Esophagus (tissue), 2 donors: ENCODE measurements around the gene SUPT20H. TPM values are rescaled to one million over a fixed set of nuclear protein-coding genes. Genes with fewer than 3 reads are reported as not detected.

Experiments
- H3K27ac ChIP-seq, 2 donors: one replicate each; pipeline ENCODE4 v1.5.1; 2013; ENCODE audit warnings: low read depth in 2 of 2, mild to moderate bottlenecking in 2 of 2, inconsistent platforms in 1 of 2, low read length in 1 of 2, moderate library complexity in 1 of 2
- H3K27me3 ChIP-seq, 2 donors: one replicate each; pipeline ENCODE4 v1.6.1; 2013; ENCODE audit warnings: low read length in 2 of 2, control low read depth in 1 of 2, mild to moderate bottlenecking in 1 of 2; ENCODE audit not compliant: insufficient read depth in 2 of 2, control insufficient read depth in 1 of 2
- H3K36me3 ChIP-seq, 2 donors: one replicate each; pipeline ENCODE4 v1.6.1; 2013; ENCODE audit warnings: low read length in 1 of 2; ENCODE audit not compliant: control insufficient read depth in 2 of 2, insufficient read depth in 2 of 2
- H3K4me1 ChIP-seq, 2 donors: one replicate each; pipeline ENCODE4 v1.6.1; 2013; ENCODE audit warnings: low read length in 1 of 2; ENCODE audit not compliant: control insufficient read depth in 2 of 2, insufficient read depth in 2 of 2
- H3K4me3 ChIP-seq, 2 donors: one replicate each; pipeline ENCODE4 v1.5.1; 2013; ENCODE audit warnings: low read length in 2 of 2, mild to moderate bottlenecking in 2 of 2, low read depth in 1 of 2, moderate library complexity in 1 of 2
- H3K9me3 ChIP-seq, 2 donors: one replicate each; pipeline ENCODE4 v1.6.1; 2013; ENCODE audit warnings: mild to moderate bottlenecking in 2 of 2, low read depth in 1 of 2, low read length in 1 of 2, moderate library complexity in 1 of 2; ENCODE audit not compliant: control insufficient read depth in 2 of 2, insufficient read depth in 1 of 2
- WGBS, 2 donors: extraction: QIAGEN DNeasy Blood & Tissue Kit; methylation state at CpG; one replicate each; pipeline ENCODE4 v1.1.7; 2013; 5-methylcytosine and 5-hydroxymethylcytosine counted together
- polyA plus RNA-seq, 2 donors: library from polyadenylated mRNA; stranded (reverse); fragments of 200-250 nt; gene quantifications; one replicate each; pipeline ENCODE4 v1.2.3, GENCODE V29; 2013
- donor health status: healthy with polysubstance abuse.
- donor health status: Bipolar disorder and iron deficiency.

Gene SUPT20H
- polyA plus RNA-seq, 2 donors, result 16.2 to 16.6 TPM

- no peak overlapping the region for H3K27ac ChIP-seq
Observed at GRCh38 chr13:36997716-36998427, 61.6 kb downstream of the SUPT20H start.

DNA sequence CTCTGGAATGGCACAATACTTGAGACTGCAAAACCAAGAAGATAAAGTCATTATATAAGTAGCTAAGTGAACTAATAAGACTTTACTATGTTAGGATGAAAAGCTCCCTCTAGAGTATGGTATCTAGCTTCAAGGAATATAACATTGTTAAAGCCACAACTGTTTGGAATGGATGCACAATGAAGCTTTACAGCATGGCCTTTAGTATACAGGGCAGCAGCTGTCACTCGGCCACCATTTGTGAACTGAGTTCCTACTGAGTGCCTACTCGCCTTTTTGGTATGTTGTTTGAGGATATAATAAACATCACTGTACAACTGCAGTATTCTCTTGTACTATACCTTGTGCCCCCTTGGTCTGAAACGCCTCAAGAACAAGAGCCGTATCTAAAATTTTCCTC lies 67.1 kb downstream of the SUPT20H start:
- H3K4me1 ChIP-seq, result peaks cover 0 to 1% of the 10 kb centered on the region in 2 donors
- no peak overlapping the region for H3K27ac ChIP-seq
- no peaks in the 10 kb centered on the region for H3K9me3 ChIP-seq
- WGBS, 2 donors, result 96 to 97% methylated on average over 4 of the region's 4 CpGs
- peaks cover 19 to 29% of the 10 kb centered on the region in 2 donors for H3K36me3 ChIP-seq
- H3K27me3 ChIP-seq, result no peaks in the 10 kb centered on the region
- no peak overlapping the region for H3K4me3 ChIP-seq

More at GRCh38 chr13:36997716-36998427, 61.6 kb downstream of the SUPT20H start:
- Histone ChIP-seq H3K4me1 (peaks cover 2% of the 10 kb centered on the region in 2 donors), H3K4me3 (peak overlapping the region; percentile 84 to 93), H3K9me3 (no peaks in the 10 kb centered on the region), H3K27me3 (no peaks in the 10 kb centered on the region), H3K36me3 (peaks cover 5 to 8% of the 10 kb centered on the region in 2 donors)
- 46 to 57% methylated on average over 6 of the region's 6 CpGs for WGBS, 2 donors

DNA sequence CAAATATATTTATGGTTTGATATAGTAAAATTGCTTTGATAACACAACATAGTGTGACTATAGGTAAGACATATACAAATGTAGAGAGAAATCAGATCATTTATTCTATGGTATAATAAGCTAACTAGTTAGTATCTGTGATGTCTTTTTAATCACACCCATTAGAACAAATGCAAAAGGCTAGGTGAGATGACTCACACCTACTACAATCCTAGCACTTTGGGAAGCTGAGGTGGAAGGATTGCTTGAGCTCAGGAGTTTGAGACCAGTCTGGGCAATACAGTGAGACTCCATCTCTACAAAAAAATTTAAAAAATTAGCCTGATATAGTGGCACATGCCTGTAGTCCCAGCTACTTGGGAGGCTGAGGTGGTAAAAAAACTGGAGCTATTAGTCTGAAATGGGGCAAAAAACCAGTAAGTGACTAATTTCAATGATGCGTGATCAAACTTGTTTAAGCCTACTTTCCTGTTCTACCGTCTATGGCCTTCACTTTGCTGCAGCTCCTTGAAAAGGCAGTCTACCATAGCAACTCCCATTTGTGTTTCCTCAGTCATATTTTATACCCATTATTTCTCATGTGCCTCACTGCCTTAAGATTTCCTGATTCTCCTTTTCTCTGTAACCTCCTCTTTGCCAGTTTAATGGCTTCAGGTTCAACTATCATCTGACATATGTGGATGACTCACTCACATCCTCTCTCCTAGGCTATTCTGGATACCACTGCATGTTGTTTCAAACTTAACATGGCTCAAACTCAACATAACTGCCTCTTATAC lies 72.8 kb downstream of the SUPT20H start:
- Histone ChIP-seq H3K9me3 (no peaks in the 10 kb centered on the region), H3K4me3 (no peak overlapping the region), H3K27ac (peak overlapping the region in 1 of 2 donors; percentile 31), H3K36me3 (peaks cover 13 to 19% of the 10 kb centered on the region in 2 donors), H3K27me3 (no peaks in the 10 kb centered on the region), H3K4me1 (peaks cover 0 to 4% of the 10 kb centered on the region in 2 donors)
- 63 to 85% methylated on average over 2 of the region's 2 CpGs for WGBS, 2 donors

DNA sequence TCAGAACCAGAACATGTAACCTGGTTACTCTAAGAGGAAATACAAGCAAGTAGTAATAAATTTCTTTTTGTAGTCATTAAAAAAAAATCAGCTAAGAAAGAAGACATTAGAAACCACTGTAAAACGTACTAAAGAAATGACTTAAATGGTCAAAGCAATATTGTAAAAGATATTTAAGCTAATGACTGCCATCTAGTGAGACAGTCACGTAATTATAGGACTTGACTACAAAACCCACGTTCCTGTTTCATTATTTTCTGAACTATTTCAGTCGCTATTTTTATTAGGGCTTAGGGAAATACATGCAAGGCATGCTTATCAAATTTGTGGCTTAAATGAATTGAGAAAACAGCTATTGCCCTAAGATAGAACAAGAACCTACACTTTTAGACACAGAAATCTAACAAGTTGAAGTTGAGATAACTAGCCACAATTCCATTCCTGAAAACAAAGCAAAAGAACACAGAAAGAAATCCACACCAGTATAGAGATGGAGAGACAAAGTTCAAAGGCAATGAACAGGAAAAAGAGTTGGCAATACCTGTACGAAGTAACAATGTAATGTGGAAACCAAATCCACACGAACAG lies 78.2 kb downstream of the SUPT20H start:
- H3K27ac ChIP-seq, result no peak overlapping the region
- peaks cover 4 to 5% of the 10 kb centered on the region in 2 donors for H3K36me3 ChIP-seq
- WGBS, 2 donors, result 32% methylated on average over 6 of the region's 6 CpGs
- H3K27me3 ChIP-seq, result no peaks in the 10 kb centered on the region
- H3K9me3 ChIP-seq, result no peaks in the 10 kb centered on the region
- H3K4me3 ChIP-seq, result no peak overlapping the region
- no peaks in the 10 kb centered on the region for H3K4me1 ChIP-seq

DNA sequence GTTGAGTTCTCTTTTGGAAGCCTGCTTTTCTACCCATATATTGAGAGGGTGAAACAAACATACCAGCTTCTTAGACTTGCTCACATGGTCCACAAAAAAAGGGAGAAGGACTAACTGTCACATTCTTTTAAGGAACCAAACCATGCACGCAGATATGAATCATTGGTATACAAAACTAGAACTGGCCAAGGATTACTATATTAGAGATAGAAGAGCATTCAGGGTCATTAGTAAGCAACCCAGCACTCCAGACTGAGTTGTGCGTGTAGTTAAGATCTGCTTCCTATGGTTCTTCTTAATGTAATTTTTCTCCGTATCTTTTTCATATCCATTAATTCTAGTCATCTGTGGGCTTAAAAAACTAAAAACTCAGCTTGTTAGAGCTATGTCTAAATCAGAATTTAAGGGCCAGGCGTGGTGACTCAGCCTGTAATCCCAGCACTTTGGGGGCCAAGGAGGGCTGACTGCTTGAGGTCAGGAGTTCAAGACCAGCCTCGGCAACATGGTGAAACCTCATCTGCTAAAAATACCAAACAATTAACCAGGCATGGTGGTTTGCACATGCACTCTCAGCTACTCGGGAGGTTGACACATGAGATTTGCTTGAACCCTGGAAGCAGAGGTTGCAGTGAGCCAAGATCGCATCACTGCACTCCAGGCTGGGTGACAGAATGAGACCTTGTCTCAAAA lies 80.0 kb downstream of the SUPT20H start:
- peaks cover under 1 to 2% of the 10 kb centered on the region in 2 donors for H3K36me3 ChIP-seq
- no peak overlapping the region for H3K27ac ChIP-seq
- WGBS, 2 donors, result 86 to 89% methylated on average over 7 of the region's 7 CpGs

DNA sequence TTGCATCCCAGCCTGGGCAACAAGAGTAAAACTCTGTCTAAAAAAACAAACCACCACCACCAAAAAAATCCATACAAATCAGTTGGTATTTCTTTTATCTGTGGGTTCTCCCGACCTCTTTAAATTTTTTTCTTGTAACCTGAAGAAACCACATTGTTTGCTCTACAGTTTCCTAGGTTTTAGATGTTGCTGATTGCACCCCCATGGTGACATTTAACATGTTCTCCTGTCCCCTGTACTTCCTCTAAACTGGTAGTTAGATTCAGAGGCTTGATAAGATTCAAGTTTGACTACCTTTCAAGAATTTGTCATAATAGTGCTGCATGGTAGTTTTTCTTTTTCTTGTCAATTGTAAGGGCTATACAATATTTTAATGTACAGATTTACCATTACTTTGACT lies 84.3 kb downstream of the SUPT20H start:
- Histone ChIP-seq H3K27ac (no peak overlapping the region), H3K27me3 (no peaks in the 10 kb centered on the region), H3K4me1 (no peaks in the 10 kb centered on the region), H3K4me3 (no peak overlapping the region), H3K9me3 (no peaks in the 10 kb centered on the region), H3K36me3 (peaks cover 0 to 2% of the 10 kb centered on the region in 2 donors)
- WGBS, 2 donors, result 84 to 88% methylated on average over 1 of the region's 1 CpG

More for the DNA sequence above, 80.0 kb downstream of the SUPT20H start:
- Histone ChIP-seq H3K4me1 (no peaks in the 10 kb centered on the region), H3K27me3 (no peaks in the 10 kb centered on the region), H3K4me3 (no peak overlapping the region), H3K9me3 (no peaks in the 10 kb centered on the region)

DNA sequence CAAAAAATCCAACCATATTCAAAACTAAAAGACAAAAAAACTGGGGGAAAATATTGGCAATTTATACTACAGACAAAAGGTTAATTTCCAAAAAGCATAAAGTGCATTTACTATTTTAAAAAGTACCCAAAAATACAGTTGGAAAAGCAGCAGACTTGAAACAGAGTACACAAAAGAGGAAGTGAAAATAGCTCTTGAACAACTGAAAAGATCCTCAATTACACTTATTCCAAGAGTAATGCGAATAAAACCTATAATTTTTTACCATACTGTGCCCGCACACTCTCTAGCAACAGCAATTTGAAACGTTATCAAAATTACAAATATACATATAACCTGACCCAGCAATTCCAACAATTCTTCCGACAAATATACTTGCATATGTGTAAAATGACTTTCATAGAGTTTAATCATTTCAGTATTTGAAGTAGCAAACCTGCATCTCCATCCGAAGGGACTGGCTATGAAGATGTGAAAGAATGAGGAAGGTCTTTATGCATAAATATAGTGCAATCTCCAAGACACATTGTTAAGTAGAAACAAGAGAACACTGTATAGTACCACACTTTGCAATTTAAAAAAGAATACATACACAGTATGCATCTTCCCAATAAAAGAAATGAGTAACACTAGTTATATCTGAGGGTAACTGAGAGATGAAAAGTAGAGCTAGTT lies 85.7 kb downstream of the SUPT20H start:
- no peak overlapping the region for H3K27ac ChIP-seq
- WGBS, 2 donors, result 92 to 93% methylated on average over 5 of the region's 5 CpGs
- H3K36me3 ChIP-seq, result no peaks in the 10 kb centered on the region

GRCh38 chr13:36973009-36973408 lies 86.5 kb downstream of the SUPT20H start:
- H3K9me3 ChIP-seq, result no peaks in the 10 kb centered on the region
- H3K4me3 ChIP-seq, result no peak overlapping the region
- no peaks in the 10 kb centered on the region for H3K36me3 ChIP-seq
- H3K27me3 ChIP-seq, result no peaks in the 10 kb centered on the region
- H3K27ac ChIP-seq, result no peak overlapping the region
- H3K4me1 ChIP-seq, result no peaks in the 10 kb centered on the region
- WGBS, 2 donors, result 97 to 98% methylated on average over 1 of the region's 1 CpG

More for the DNA sequence above, 85.7 kb downstream of the SUPT20H start:
- H3K27me3 ChIP-seq, result no peaks in the 10 kb centered on the region
- no peaks in the 10 kb centered on the region for H3K4me1 ChIP-seq
- H3K9me3 ChIP-seq, result no peaks in the 10 kb centered on the region
- H3K4me3 ChIP-seq, result no peak overlapping the region

- peaks cover 2 to 11% of the 10 kb centered on the region in 2 donors for H3K36me3 ChIP-seq
- no peaks in the 10 kb centered on the region for H3K4me1 ChIP-seq
- WGBS, 2 donors, result 91% methylated on average over 4 of the region's 4 CpGs
- H3K9me3 ChIP-seq, result no peaks in the 10 kb centered on the region
- peak overlapping the region in 1 of 2 donors; percentile 31 for H3K27ac ChIP-seq
- no peaks in the 10 kb centered on the region for H3K27me3 ChIP-seq
- H3K4me3 ChIP-seq, result no peak overlapping the region
Observed at GRCh38 chr13:36966404-36966803, 93.1 kb downstream of the SUPT20H start.
